Hepatocyte (in vitro differentiated cells): ENCODE results near the gene SMAD7. TPM values are rescaled to one million over a fixed set of nuclear protein-coding genes. Genes with fewer than 3 reads are reported as not detected.

ENCODE experiments used
- DNase-seq: peaks from one replicate; pipeline ENCODE4 v3.0.0-alpha.2; 2016; ENCODE audit warnings: low spot score
- H2AFZ ChIP-seq: fragments of 200-600 bp; sonication (generic); 2 replicates; pipeline ENCODE4 v1.6.0; 2016; ENCODE audit warnings: antibody characterized with exemption, mild to moderate bottlenecking
- H3K27ac ChIP-seq: fragments of 200-600 bp; sonication (generic); 2 replicates; pipeline ENCODE4 v1.5.1; 2016; ENCODE audit warnings: mild to moderate bottlenecking
- H3K27me3 ChIP-seq: fragments of 200-600 bp; sonication (generic); 2 replicates; pipeline ENCODE4 v1.6.1; 2016
- H3K36me3 ChIP-seq: fragments of 200-600 bp; sonication (generic); replicated peaks from 2 replicates; pipeline ENCODE4 v1.5.1; 2016; ENCODE audit warnings: low read depth; ENCODE audit not compliant: insufficient read depth
- H3K4me1 ChIP-seq: fragments of 200-600 bp; sonication (generic); 2 replicates; pipeline ENCODE4 v1.5.1; 2016; ENCODE audit warnings: mild to moderate bottlenecking, moderate library complexity; ENCODE audit not compliant: insufficient read depth
- H3K4me2 ChIP-seq: fragments of 200-600 bp; sonication (generic); 2 replicates; pipeline ENCODE4 v1.6.0; 2016
- H3K4me3 ChIP-seq: fragments of 200-600 bp; sonication (generic); 2 replicates; pipeline ENCODE4 v1.5.1; 2016; ENCODE audit warnings: mild to moderate bottlenecking
- H3K79me2 ChIP-seq: fragments of 200-600 bp; sonication (generic); 2 replicates; pipeline ENCODE4 v1.6.0; 2017; ENCODE audit warnings: mild to moderate bottlenecking
- H3K9me2 ChIP-seq: fragments of 200-600 bp; sonication (generic); replicated peaks from 2 replicates; pipeline ENCODE4 v1.6.0; 2017; ENCODE audit warnings: mild to moderate bottlenecking; ENCODE audit not compliant: insufficient read depth
- H3K9me3 ChIP-seq: fragments of 200-600 bp; sonication (generic); 2 replicates; pipeline ENCODE4 v1.5.1; 2016; ENCODE audit warnings: low read depth, mild to moderate bottlenecking
- H4K20me1 ChIP-seq: fragments of 200-600 bp; sonication (generic); 2 replicates; pipeline ENCODE4 v1.6.0; 2016; ENCODE audit warnings: mild to moderate bottlenecking; ENCODE audit not compliant: insufficient read depth, poor library complexity, severe bottlenecking
- CTCF ChIP-seq: fragments of 200-600 bp; sonication (generic); IDR thresholded peaks from 2 replicates; pipeline ENCODE4 v1.5.1; 2016; ENCODE audit warnings: antibody characterized with exemption, mild to moderate bottlenecking; ENCODE audit not compliant: poor library complexity
- EZH2 ChIP-seq: fragments of 200-600 bp; sonication (generic); IDR thresholded peaks from 2 replicates; pipeline ENCODE4 v1.6.1; 2016; ENCODE audit warnings: antibody characterized with exemption, mild to moderate bottlenecking, borderline replicate concordance
- EZH2phosphoT487 ChIP-seq: fragments of 200-600 bp; sonication (generic); IDR thresholded peaks from one replicate; pipeline ENCODE4 v1.6.1; 2018; ENCODE audit warnings: antibody characterized with exemption, mild to moderate bottlenecking, low read depth, moderate library complexity; ENCODE audit not compliant: unreplicated experiment, severe bottlenecking
- WGBS: methylation state at CpG from one replicate; pipeline ENCODE4 v1.1.6; 2016; ENCODE audit warnings: low lambda C conversion rate; ENCODE audit errors: missing lambda C conversion rate; 5-methylcytosine and 5-hydroxymethylcytosine counted together
- polyA plus RNA-seq: library from polyadenylated mRNA; unstranded; fragments of >200 nt; fragmentation: Nextera tagmentation; extraction: Ambion mirVana; gene quantifications from 2 replicates; pipeline ENCODE4 v1.2.1, GENCODE V29; 2016
- total RNA-seq: library from RNA; depleted of rRNA; stranded (reverse); fragments of >200 nt; gene quantifications from 2 replicates; pipeline ENCODE4 v1.2.3, GENCODE V29; 2014

The SMAD7 gene
- total and polyA plus RNA-seq, 2 experiments from 2014 or later = 65.4 to 71.1 TPM

- no peak overlapping the region for H3K4me2 ChIP-seq
- H3K79me2 ChIP-seq = no peaks in the 10 kb centered on the region
- peaks cover 24% of the 10 kb centered on the region for H3K4me1 ChIP-seq
- no peaks in the 10 kb centered on the region for H4K20me1 ChIP-seq
- TF ChIP-seq EZH2phosphoT487 (no peak), EZH2 (no peak), CTCF (no peak)
- no peak overlapping the region for H2AFZ ChIP-seq
- no peaks in the 10 kb centered on the region for H3K9me3 ChIP-seq
- H3K9me2 ChIP-seq = no peaks in the 10 kb centered on the region
- no peaks in the 10 kb centered on the region for H3K27me3 ChIP-seq
- WGBS = 61% methylated on average over 16 of the region's 18 CpGs
- H3K27ac ChIP-seq = no peak overlapping the region
- H3K36me3 ChIP-seq = no peaks in the 10 kb centered on the region
- peak; percentile 61 for DNase-seq
- no peak overlapping the region for H3K4me3 ChIP-seq
These were observed 61.4 kb downstream of the SMAD7 start for GRCh38 chr18:48889115-48889941.

DNA sequence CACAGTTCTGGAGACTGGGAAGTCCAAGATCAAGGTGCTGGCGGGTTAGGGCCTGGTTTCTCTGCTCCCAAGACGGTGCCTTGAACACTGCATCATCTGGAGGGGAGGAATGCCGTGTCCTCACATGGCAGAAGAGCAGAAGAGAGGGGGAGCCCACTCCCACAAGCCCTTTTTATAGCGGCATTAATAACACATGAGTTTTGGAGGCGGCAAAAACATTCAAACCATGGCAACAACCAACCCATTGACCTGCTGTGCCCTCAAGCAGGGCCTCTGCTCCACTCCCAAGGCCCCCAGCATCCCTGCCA, 62.0 kb downstream of the SMAD7 start:
- H3K4me2 ChIP-seq = no peak overlapping the region
- no peaks in the 10 kb centered on the region for H3K36me3 ChIP-seq
- no peaks in the 10 kb centered on the region for H4K20me1 ChIP-seq
- H3K4me3 ChIP-seq = no peak overlapping the region
- no peak overlapping the region for H3K27ac ChIP-seq
- WGBS = 94% methylated on average over 5 of the region's 5 CpGs
- H2AFZ ChIP-seq = no peak overlapping the region
- TF ChIP-seq EZH2 = no peak
- H3K79me2 ChIP-seq = no peaks in the 10 kb centered on the region
- H3K9me3 ChIP-seq = no peaks in the 10 kb centered on the region
- H3K4me1 ChIP-seq = peaks cover 28% of the 10 kb centered on the region
- no peaks in the 10 kb centered on the region for H3K27me3 ChIP-seq
- no peaks in the 10 kb centered on the region for H3K9me2 ChIP-seq
- DNase-seq = no peak

- Histone ChIP-seq H3K9me3 (no peaks in the 10 kb centered on the region), H3K9me2 (no peaks in the 10 kb centered on the region), H3K4me1 (peaks cover 28% of the 10 kb centered on the region), H3K27ac (no peak overlapping the region), H3K36me3 (no peaks in the 10 kb centered on the region), H4K20me1 (no peaks in the 10 kb centered on the region), H3K79me2 (no peaks in the 10 kb centered on the region), H3K27me3 (no peaks in the 10 kb centered on the region), H2AFZ (no peak overlapping the region), H3K4me2 (no peak overlapping the region), H3K4me3 (no peak overlapping the region)
- DNase-seq = no peak
- 88% methylated on average over 18 of the region's 18 CpGs for WGBS
- no peak for TF ChIP-seq CTCF
- no peak for TF ChIP-seq EZH2
- TF ChIP-seq EZH2phosphoT487 = no peak
These were observed 62.6 kb downstream of the SMAD7 start for GRCh38 chr18:48887905-48888772.

- no peaks in the 10 kb centered on the region for H3K27me3 ChIP-seq
- H2AFZ ChIP-seq = no peak overlapping the region
- H3K4me1 ChIP-seq = peaks cover 28% of the 10 kb centered on the region
- H3K4me2 ChIP-seq = no peak overlapping the region
- no peak for TF ChIP-seq EZH2
- TF ChIP-seq EZH2phosphoT487 = no peak
- no peak for TF ChIP-seq CTCF
- no peak overlapping the region for H3K4me3 ChIP-seq
- H3K9me3 ChIP-seq = no peaks in the 10 kb centered on the region
- no peaks in the 10 kb centered on the region for H4K20me1 ChIP-seq
- DNase-seq = no peak
- WGBS = 90% methylated on average over 12 of the region's 12 CpGs
- H3K27ac ChIP-seq = no peak overlapping the region
- H3K36me3 ChIP-seq = no peaks in the 10 kb centered on the region
- no peaks in the 10 kb centered on the region for H3K9me2 ChIP-seq
- H3K79me2 ChIP-seq = no peaks in the 10 kb centered on the region
These were observed 63.4 kb downstream of the SMAD7 start for GRCh38 chr18:48887294-48887904.
